GM12865 (cell line): ENCODE data around the gene GHR.

Experiments
- DNase-seq: peaks from one replicate; pipeline ENCODE4 v3.0.0; 2010; ENCODE audit warnings: low read depth
- H3K4me3 ChIP-seq: 2 replicates; pipeline ENCODE4 v1.5.1; 2011; ENCODE audit warnings: mild to moderate bottlenecking, low read depth, low read length, control low read depth
- CTCF ChIP-seq: IDR thresholded peaks from 2 replicates; pipeline ENCODE4 v1.5.1; 2011; ENCODE audit warnings: low read length, control low read depth, low read depth, inconsistent platforms; ENCODE audit not compliant: insufficient read depth; ENCODE audit errors: missing control alignments

GHR gene

GRCh38 chr5:42396111-42396510, 27.1 kb upstream of the GHR start:
- DNase-seq: no peak
- TF ChIP-seq CTCF: no peak

GRCh38 chr5:42397267-42397666, 26.0 kb upstream of the GHR start:
- TF ChIP-seq CTCF: no peak
- DNase-seq: no peak

More at GRCh38 chr5:42396111-42396510, 27.1 kb upstream of the GHR start:
- no peak overlapping the region for H3K4me3 ChIP-seq

GRCh38 chr5:42399702-42400101, 23.5 kb upstream of the GHR start:
- no peak for DNase-seq
- TF ChIP-seq CTCF: no peak
- H3K4me3 ChIP-seq: no peak overlapping the region

More at GRCh38 chr5:42397267-42397666, 26.0 kb upstream of the GHR start:
- no peak overlapping the region for H3K4me3 ChIP-seq

GRCh38 chr5:42400474-42400873, 22.8 kb upstream of the GHR start:
- DNase-seq: no peak
- H3K4me3 ChIP-seq: no peak overlapping the region
- TF ChIP-seq CTCF: no peak

GRCh38 chr5:42403236-42403635, 20.0 kb upstream of the GHR start:
- no peak for TF ChIP-seq CTCF
- H3K4me3 ChIP-seq: no peak overlapping the region
- no peak for DNase-seq

- DNase-seq: no peak
- no peak overlapping the region for H3K4me3 ChIP-seq
- TF ChIP-seq CTCF: no peak
Measured at GRCh38 chr5:42404366-42404765, 18.9 kb upstream of the GHR start.

- DNase-seq: no peak
- H3K4me3 ChIP-seq: no peak overlapping the region
- TF ChIP-seq CTCF: no peak
Measured at GRCh38 chr5:42419294-42419693, 3.9 kb upstream of the GHR start.
